ENCODE data around the gene UGT1A7.

The UGT1A7 gene

GRCh38 chr2:233713262-233713615, 31.5 kb downstream of the UGT1A7 start:
- no peaks in the 10 kb centered on the region for H3K4me1 ChIP-seq (ENCODE audit: insufficient read depth, low read length, poor library complexity, severe bottlenecking)
- no peaks in the 10 kb centered on the region for H3K36me3 ChIP-seq (ENCODE audit: insufficient read depth, low read length)
- no peaks in the 10 kb centered on the region for H3K9me2 ChIP-seq (replicated peaks; ENCODE audit: low read depth, low read length)
- no peak overlapping the region for H2AFZ ChIP-seq (ENCODE audit: low read length)
- H3K4me2 ChIP-seq (ENCODE audit: low read depth, low read length, poor library complexity, severe bottlenecking): no peak overlapping the region
- H3K79me2 ChIP-seq (ENCODE audit: insufficient read depth, low read length): no peaks in the 10 kb centered on the region
- H3K9ac ChIP-seq (ENCODE audit: low read depth, low read length, poor library complexity, severe bottlenecking): no peak overlapping the region
- H4K20me1 ChIP-seq (ENCODE audit: insufficient read depth, low read length, poor library complexity, severe bottlenecking): no peaks in the 10 kb centered on the region
- TF ChIP-seq EZH2phosphoT487 (IDR thresholded peaks at IDR 0.05; ENCODE audit: borderline replicate concordance): no peak
- TF ChIP-seq, protein P1, sequence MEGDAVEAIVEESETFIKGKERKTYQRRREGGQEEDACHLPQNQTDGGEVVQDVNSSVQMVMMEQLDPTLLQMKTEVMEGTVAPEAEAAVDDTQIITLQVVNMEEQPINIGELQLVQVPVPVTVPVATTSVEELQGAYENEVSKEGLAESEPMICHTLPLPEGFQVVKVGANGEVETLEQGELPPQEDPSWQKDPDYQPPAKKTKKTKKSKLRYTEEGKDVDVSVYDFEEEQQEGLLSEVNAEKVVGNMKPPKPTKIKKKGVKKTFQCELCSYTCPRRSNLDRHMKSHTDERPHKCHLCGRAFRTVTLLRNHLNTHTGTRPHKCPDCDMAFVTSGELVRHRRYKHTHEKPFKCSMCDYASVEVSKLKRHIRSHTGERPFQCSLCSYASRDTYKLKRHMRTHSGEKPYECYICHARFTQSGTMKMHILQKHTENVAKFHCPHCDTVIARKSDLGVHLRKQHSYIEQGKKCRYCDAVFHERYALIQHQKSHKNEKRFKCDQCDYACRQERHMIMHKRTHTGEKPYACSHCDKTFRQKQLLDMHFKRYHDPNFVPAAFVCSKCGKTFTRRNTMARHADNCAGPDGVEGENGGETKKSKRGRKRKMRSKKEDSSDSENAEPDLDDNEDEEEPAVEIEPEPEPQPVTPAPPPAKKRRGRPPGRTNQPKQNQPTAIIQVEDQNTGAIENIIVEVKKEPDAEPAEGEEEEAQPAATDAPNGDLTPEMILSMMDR (conservative IDR thresholded peaks at IDR 0.05; ENCODE audit: low read length): no peak
- H3K4me3 ChIP-seq (ENCODE audit: low read length, poor library complexity, severe bottlenecking): no peak overlapping the region
- no peaks in the 10 kb centered on the region for H3K9me3 ChIP-seq (ENCODE audit: insufficient read depth, low read depth, low read length)
- H3K27me3 ChIP-seq (ENCODE audit: insufficient read depth, low read length, poor library complexity, severe bottlenecking): no peaks in the 10 kb centered on the region
- no peaks in the 10 kb centered on the region for H3F3A ChIP-seq (ENCODE audit: low read depth)

DNA sequence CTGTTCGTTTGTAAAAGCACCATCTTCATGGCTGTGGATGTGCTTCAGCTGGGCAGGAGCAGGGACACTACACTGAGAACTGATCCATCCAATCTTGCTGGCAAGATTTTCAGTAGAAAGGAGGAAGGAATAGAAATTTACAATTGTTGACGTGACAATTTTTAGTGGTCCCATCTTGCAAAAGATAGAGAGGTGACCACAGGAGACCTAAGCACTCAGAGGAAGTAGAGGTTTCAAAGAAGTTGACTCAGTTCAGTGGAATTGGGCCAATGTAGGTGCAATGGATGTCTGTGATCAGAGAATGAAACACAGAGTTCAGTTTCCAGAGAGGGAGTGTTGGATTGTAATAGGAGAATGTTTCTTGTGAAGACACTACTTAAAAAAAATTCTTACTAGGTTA, 32.4 kb downstream of the UGT1A7 start:
- Histone ChIP-seq H3K9ac (ENCODE audit: low read depth, low read length, poor library complexity, severe bottlenecking) (no peak overlapping the region), H3K4me3 (ENCODE audit: low read length, poor library complexity, severe bottlenecking) (no peak overlapping the region), H3F3A (ENCODE audit: low read depth) (no peaks in the 10 kb centered on the region), H3K9me2 (replicated peaks; ENCODE audit: low read depth, low read length) (no peaks in the 10 kb centered on the region), H3K36me3 (ENCODE audit: insufficient read depth, low read length) (no peaks in the 10 kb centered on the region), H3K27me3 (ENCODE audit: insufficient read depth, low read length, poor library complexity, severe bottlenecking) (no peaks in the 10 kb centered on the region), H3K4me2 (ENCODE audit: low read depth, low read length, poor library complexity, severe bottlenecking) (no peak overlapping the region), H4K20me1 (ENCODE audit: insufficient read depth, low read length, poor library complexity, severe bottlenecking) (no peaks in the 10 kb centered on the region), H2AFZ (ENCODE audit: low read length) (no peak overlapping the region), H3K4me1 (ENCODE audit: insufficient read depth, low read length, poor library complexity, severe bottlenecking) (no peaks in the 10 kb centered on the region), H3K79me2 (ENCODE audit: insufficient read depth, low read length) (no peaks in the 10 kb centered on the region), H3K9me3 (ENCODE audit: insufficient read depth, low read depth, low read length) (no peaks in the 10 kb centered on the region)
- TF ChIP-seq, protein P1 (conservative IDR thresholded peaks at IDR 0.05; ENCODE audit: low read length): no peak
- no peak for TF ChIP-seq EZH2phosphoT487 (IDR thresholded peaks at IDR 0.05; ENCODE audit: borderline replicate concordance)

DNA sequence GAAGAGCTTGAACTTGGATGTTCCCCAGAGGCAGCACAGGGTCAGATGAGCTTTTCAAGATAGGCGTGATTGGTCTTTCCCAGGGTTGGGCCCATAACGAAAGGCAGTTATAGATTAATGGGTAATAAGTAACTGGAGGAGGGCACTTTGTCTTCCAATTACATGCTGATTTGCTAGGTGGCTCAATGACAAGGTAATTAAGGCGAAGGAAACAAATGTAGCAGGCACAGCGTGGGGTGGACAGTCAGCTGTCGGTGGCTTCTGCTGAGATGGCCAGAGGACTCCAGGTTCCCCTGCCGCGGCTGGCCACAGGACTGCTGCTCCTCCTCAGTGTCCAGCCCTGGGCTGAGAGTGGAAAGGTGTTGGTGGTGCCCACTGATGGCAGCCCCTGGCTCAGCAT, 36.9 kb downstream of the UGT1A7 start, which contains the start of gene UGT1A4:
UGT1A4 (plus strand) TSS at position 185 of the 400 bp plus-strand sequence; CDS start at position 270, 85 bp downstream.
- H3K4me2 ChIP-seq (ENCODE audit: low read depth, low read length, poor library complexity, severe bottlenecking): no peak within 1 kb of the TSS
- no peak within 1 kb of the TSS for H2AFZ ChIP-seq (ENCODE audit: low read length)

More for the DNA sequence above, 36.9 kb downstream of the UGT1A7 start, which contains the start of gene UGT1A4:
- H3K79me2 ChIP-seq (ENCODE audit: insufficient read depth, low read length): no peaks in the 10 kb centered on the region
- no peaks in the 10 kb centered on the region for H3K4me1 ChIP-seq (ENCODE audit: insufficient read depth, low read length, poor library complexity, severe bottlenecking)
- no peaks in the 10 kb centered on the region for H3F3A ChIP-seq (ENCODE audit: low read depth)
- H4K20me1 ChIP-seq (ENCODE audit: insufficient read depth, low read length, poor library complexity, severe bottlenecking): no peaks in the 10 kb centered on the region
- no peak for TF ChIP-seq EZH2phosphoT487 (IDR thresholded peaks at IDR 0.05; ENCODE audit: borderline replicate concordance)
- TF ChIP-seq, protein P1 (conservative IDR thresholded peaks at IDR 0.05; ENCODE audit: low read length): no peak
- H3K4me3 ChIP-seq (ENCODE audit: low read length, poor library complexity, severe bottlenecking): no peak within 1 kb of the TSS
- H3K9ac ChIP-seq (ENCODE audit: low read depth, low read length, poor library complexity, severe bottlenecking): no peak within 1 kb of the TSS
- H3K27me3 ChIP-seq (ENCODE audit: insufficient read depth, low read length, poor library complexity, severe bottlenecking): no peaks in the 10 kb centered on the region
- H3K9me2 ChIP-seq (replicated peaks; ENCODE audit: low read depth, low read length): no peaks in the 10 kb centered on the region
- no peaks in the 10 kb centered on the region for H3K36me3 ChIP-seq (ENCODE audit: insufficient read depth, low read length)
- H3K9me3 ChIP-seq (ENCODE audit: insufficient read depth, low read depth, low read length): no peaks in the 10 kb centered on the region

Measured in Loucy (cell line).